ENCODE results near the gene PDSS1.
"Not testable (repeated sequence)": the region's sequence is repeated elsewhere in the genome, so short reads cannot be mapped to it uniquely, and the experiment has no call there.

- not testable (repeated sequence) for TF ChIP-seq POLR2AphosphoS5, POLR2A (IDR thresholded peaks at IDR 0.05; ENCODE audit: low read depth, low read length)
Measured at GRCh38 chr10:26651476-26651875, 46.0 kb upstream of the PDSS1 start.

All from GM12892 (cell line).